ENCODE measurements around the gene NECTIN3.

The NECTIN3 gene

GRCh38 chr3:111227216-111227615, 155.6 kb downstream of the NECTIN3 start:
- CTCF ChIA-PET: no interaction called here
- H3K27ac ChIP-seq (ENCODE audit: extremely low read depth, low read depth, low read length): no peak overlapping the region
- POLR2A ChIA-PET: no interaction called here
- no peaks in the 10 kb centered on the region for H3K4me1 ChIP-seq (ENCODE audit: control insufficient read depth, insufficient read depth, low read length)
- no peaks in the 10 kb centered on the region for H3K36me3 ChIP-seq (ENCODE audit: control insufficient read depth in 2 of 2, insufficient read depth in 1 of 2, low read length in 2 of 2)
- H3K4me3 ChIP-seq (ENCODE audit: low read depth, low read length): no peak overlapping the region
- H3K9me3 ChIP-seq (ENCODE audit: control insufficient read depth, insufficient read depth, low read depth, low read length): no peaks in the 10 kb centered on the region
- TF ChIP-seq ZNF16 (tag by site-specific recombination; IDR thresholded peaks at IDR 0.05; ENCODE audit: low read depth): no peak
- TF ChIP-seq KLF1 (tag by site-specific recombination; IDR thresholded peaks at IDR 0.05): no peak
- TF ChIP-seq ZNF148 (tag by site-specific recombination; IDR thresholded peaks at IDR 0.05; ENCODE audit: borderline replicate concordance): no peak
- TF ChIP-seq REPIN1 (tag by site-specific recombination; IDR thresholded peaks at IDR 0.05; ENCODE audit: low read depth): no peak
- no peak for TF ChIP-seq ZNF792 (tag by site-specific recombination; IDR thresholded peaks at IDR 0.05)
- no peak for TF ChIP-seq ZBTB26 (tag by site-specific recombination; optimal IDR thresholded peaks at IDR 0.05)
- no peak for TF ChIP-seq ZFP41 (tag by site-specific recombination; IDR thresholded peaks at IDR 0.05; ENCODE audit: borderline replicate concordance)
- TF ChIP-seq ZNF473 (tag by site-specific recombination; IDR thresholded peaks at IDR 0.05): no peak
- no peak for TF ChIP-seq ZNF530 (tag by site-specific recombination; IDR thresholded peaks at IDR 0.05; ENCODE audit: low read depth)
- TF ChIP-seq ZNF239 (tag by site-specific recombination; IDR thresholded peaks at IDR 0.05): no peak
- no peak for TF ChIP-seq CTCF (tag by site-specific recombination; IDR thresholded peaks at IDR 0.05)
- TF ChIP-seq ZNF140 (tag by site-specific recombination; IDR thresholded peaks at IDR 0.05): no peak
- TF ChIP-seq KLF16 (tag by site-specific recombination; IDR thresholded peaks at IDR 0.05): no peak
- no peak for TF ChIP-seq SALL2 (tag by site-specific recombination; IDR thresholded peaks at IDR 0.05; ENCODE audit: borderline replicate concordance)
- TF ChIP-seq ZEB2 (tag by site-specific recombination; IDR thresholded peaks at IDR 0.05): no peak
- no peak for TF ChIP-seq ZNF114 (tag by site-specific recombination; IDR thresholded peaks at IDR 0.05)
- no peak for TF ChIP-seq YY1 (tag by site-specific recombination; IDR thresholded peaks at IDR 0.05)

GRCh38 chr3:111229301-111229700, 157.7 kb downstream of the NECTIN3 start:
- no peaks in the 10 kb centered on the region for H3K36me3 ChIP-seq (ENCODE audit: control insufficient read depth in 2 of 2, insufficient read depth in 1 of 2, low read length in 2 of 2)
- TF ChIP-seq ZNF324 (tag by site-specific recombination; IDR thresholded peaks at IDR 0.05): no peak
- TF ChIP-seq HOXA7 (CRISPR knock-in tag; IDR thresholded peaks at IDR 0.05; ENCODE audit: borderline replicate concordance): no peak
- TF ChIP-seq SP7 (tag by site-specific recombination; IDR thresholded peaks at IDR 0.05): no peak
- no peak for TF ChIP-seq ZNF26 (tag by site-specific recombination; IDR thresholded peaks at IDR 0.05)
- no peak for TF ChIP-seq ZNF362 (tag by site-specific recombination; IDR thresholded peaks at IDR 0.05)
- TF ChIP-seq ZFP37 (tag by site-specific recombination; IDR thresholded peaks at IDR 0.05): no peak
- no peak for TF ChIP-seq ZNF777 (tag by site-specific recombination; IDR thresholded peaks at IDR 0.05; ENCODE audit: borderline replicate concordance)
- TF ChIP-seq ATF2 (tag by site-specific recombination; IDR thresholded peaks at IDR 0.05; ENCODE audit: low read depth): no peak
- H3K27ac ChIP-seq (ENCODE audit: extremely low read depth, low read depth, low read length): no peak overlapping the region
- H3K4me1 ChIP-seq (ENCODE audit: control insufficient read depth, insufficient read depth, low read length): no peaks in the 10 kb centered on the region
- no peak overlapping the region for H3K4me3 ChIP-seq (ENCODE audit: low read depth, low read length)
- H3K9me3 ChIP-seq (ENCODE audit: control insufficient read depth, insufficient read depth, low read depth, low read length): no peaks in the 10 kb centered on the region
- CTCF ChIA-PET: interaction anchor here (0.7 kb wide), 1 partner anchor 26 kb away, joined by 3 read pairs; no protein-coding TSS in a partner anchor
- POLR2A ChIA-PET: no interaction called here

Data from HEK293 (cell line).